AG04449 (cell line): ENCODE results near the gene FAM200C.

Experiments
- CTCF ChIA-PET: fragments of 350-600 bp; formaldehyde crosslinking; extraction: SDS; loops from one replicate; lab custom pipeline; 2021; ENCODE audit warnings: antibody characterized with exemption; lab: Yijun Ruan, JAX
- POLR2A ChIA-PET: fragments of 400-600, 350-600 bp; formaldehyde crosslinking; extraction: SDS; loops from one replicate; lab custom pipeline; 2020; ENCODE audit warnings: antibody characterized with exemption, inconsistent platforms; lab: Yijun Ruan, JAX
- DNase-seq: peaks from one replicate; pipeline ENCODE4 v3.0.0-alpha.2; 2010; ENCODE audit warnings: low read depth, low spot score
- H3K4me3 ChIP-seq: 2 replicates; pipeline ENCODE4 v1.5.1; 2011; ENCODE audit warnings: low read depth, mild to moderate bottlenecking, control low read depth, low read length
- TF ChIP-seq, protein P1 (sequence below): IDR thresholded peaks from one replicate; pipeline ENCODE4 v1.5.1; 2011; ENCODE audit warnings: mild to moderate bottlenecking, moderate library complexity, low read length, control low read depth, inconsistent platforms; ENCODE audit not compliant: insufficient read depth; ENCODE audit errors: missing control alignments

The FAM200C gene

GRCh38 chr5:160367885-160368284 is 32.0 kb downstream of the FAM200C start:
- TF ChIP-seq, protein P1, sequence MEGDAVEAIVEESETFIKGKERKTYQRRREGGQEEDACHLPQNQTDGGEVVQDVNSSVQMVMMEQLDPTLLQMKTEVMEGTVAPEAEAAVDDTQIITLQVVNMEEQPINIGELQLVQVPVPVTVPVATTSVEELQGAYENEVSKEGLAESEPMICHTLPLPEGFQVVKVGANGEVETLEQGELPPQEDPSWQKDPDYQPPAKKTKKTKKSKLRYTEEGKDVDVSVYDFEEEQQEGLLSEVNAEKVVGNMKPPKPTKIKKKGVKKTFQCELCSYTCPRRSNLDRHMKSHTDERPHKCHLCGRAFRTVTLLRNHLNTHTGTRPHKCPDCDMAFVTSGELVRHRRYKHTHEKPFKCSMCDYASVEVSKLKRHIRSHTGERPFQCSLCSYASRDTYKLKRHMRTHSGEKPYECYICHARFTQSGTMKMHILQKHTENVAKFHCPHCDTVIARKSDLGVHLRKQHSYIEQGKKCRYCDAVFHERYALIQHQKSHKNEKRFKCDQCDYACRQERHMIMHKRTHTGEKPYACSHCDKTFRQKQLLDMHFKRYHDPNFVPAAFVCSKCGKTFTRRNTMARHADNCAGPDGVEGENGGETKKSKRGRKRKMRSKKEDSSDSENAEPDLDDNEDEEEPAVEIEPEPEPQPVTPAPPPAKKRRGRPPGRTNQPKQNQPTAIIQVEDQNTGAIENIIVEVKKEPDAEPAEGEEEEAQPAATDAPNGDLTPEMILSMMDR = no peak

DNA sequence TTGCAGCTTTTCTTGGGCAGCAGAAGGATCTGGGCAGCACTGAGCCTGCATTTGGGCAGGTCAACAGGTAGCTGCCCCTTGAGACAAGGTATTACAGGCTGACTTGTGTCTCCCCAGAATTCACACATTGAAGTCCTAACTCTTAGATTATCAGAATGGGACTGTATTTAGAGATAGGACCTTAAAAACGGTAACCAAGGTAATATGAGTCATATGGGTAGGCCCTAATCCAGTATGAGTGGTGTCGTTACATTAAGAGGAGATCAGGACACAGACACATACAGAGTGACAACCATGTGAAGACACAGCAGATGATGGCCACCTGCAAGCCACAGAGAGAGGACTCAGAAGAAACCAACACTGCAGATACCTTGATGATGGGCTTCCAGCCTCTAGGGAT is 32.6 kb downstream of the FAM200C start:
- no peak for DNase-seq
- TF ChIP-seq, protein P1 = no peak
- ChIA-PET CTCF (interaction anchor here (1.1 to 3.7 kb wide), 4 partner anchors 22 to 345 kb away, joined by 3 to 12 read pairs (median 9); no protein-coding TSS in a partner anchor), POLR2A (no interaction called here)
- no peak overlapping the region for H3K4me3 ChIP-seq

More at GRCh38 chr5:160367885-160368284, 32.0 kb downstream of the FAM200C start:
- H3K4me3 ChIP-seq = no peak overlapping the region
- DNase-seq = no peak
- ChIA-PET POLR2A (no interaction called here), CTCF (interaction anchor here (2.2 to 3.7 kb wide), 3 partner anchors 22 to 346 kb away, joined by 8 to 12 read pairs (median 10); no protein-coding TSS in a partner anchor)

DNA sequence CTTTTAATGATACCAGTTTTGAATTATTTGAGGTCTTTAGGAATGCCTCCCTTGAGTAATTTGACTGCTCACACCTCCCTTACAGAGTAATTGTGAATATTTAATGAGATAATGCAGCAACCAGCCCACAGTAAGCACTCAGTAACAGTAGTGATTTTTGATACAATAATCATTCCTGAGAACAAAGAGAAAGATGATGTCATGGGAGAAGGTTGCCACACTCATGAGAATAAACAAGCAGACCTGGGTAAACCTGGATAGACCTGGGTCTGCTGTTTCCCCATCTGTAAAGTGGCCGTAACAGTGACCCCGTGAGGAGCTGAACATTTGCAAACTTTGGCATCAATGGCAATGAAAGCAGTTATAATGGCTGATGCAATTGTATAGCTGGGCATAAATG is 33.6 kb downstream of the FAM200C start:
- no peak overlapping the region for H3K4me3 ChIP-seq
- POLR2A ChIA-PET = no interaction called here
- no peak for DNase-seq
- CTCF ChIA-PET = interaction anchor here (0.9 to 3.7 kb wide), 5 partner anchors 21 to 344 kb away, joined by 3 to 12 read pairs (median 8); no protein-coding TSS in a partner anchor
- TF ChIP-seq, protein P1 = no peak

- ChIA-PET POLR2A (interaction anchor here (1.0 kb wide), 1 partner anchor 333 kb away, joined by 3 read pairs; no protein-coding TSS in a partner anchor), CTCF (interaction anchor here (0.5 to 1.9 kb wide), 6 partner anchors 12 to 737 kb away, joined by 3 to 12 read pairs (median 4); no protein-coding TSS in a partner anchor)
- H3K4me3 ChIP-seq = no peak overlapping the region
- no peak for DNase-seq
- TF ChIP-seq, protein P1 = no peak
Observed at GRCh38 chr5:160363660-160364395, 36.0 kb downstream of the FAM200C start.

DNA sequence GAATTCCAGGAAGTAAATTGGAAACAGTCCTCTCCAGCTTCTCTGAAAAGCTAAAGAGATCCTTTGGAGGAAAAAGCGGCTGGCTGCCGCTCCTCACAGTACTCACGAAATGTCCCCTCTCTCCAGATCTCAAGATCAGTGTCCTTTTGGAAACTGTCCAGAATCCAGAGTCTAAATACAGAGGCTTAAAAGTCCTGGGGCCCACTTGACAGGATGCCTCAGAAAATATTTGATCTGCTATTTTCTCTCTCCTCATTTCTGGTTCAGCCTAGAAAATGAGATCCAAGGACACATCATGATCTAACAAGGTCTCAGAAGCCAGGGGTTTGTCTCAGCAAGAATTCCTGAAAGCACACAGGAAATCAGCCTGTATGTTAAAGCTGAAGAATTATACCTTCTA is 36.6 kb downstream of the FAM200C start:
- ChIA-PET CTCF (interaction anchor here (0.6 to 1.9 kb wide), 4 partner anchors 13 to 342 kb away, joined by 3 to 12 read pairs (median 5); no protein-coding TSS in a partner anchor), POLR2A (interaction anchor here (1.0 kb wide), 1 partner anchor 332 kb away, joined by 3 read pairs; no protein-coding TSS in a partner anchor)
- DNase-seq = no peak
- H3K4me3 ChIP-seq = no peak overlapping the region
- TF ChIP-seq, protein P1 = no peak
